PC-3 (cell line): ENCODE measurements around the gene STXBP3. TPM values are rescaled to one million over a fixed set of nuclear protein-coding genes. Genes with fewer than 3 reads are reported as not detected.

Source experiments
- ATAC-seq: fragments of 200-7000 bp; cut with Tn5 transposase; 2 replicates; pipeline ENCODE4 v1.9.1; 2020; ENCODE audit warnings: mild to moderate bottlenecking, moderate library complexity
- BruUV-seq: library from RNA; stranded (reverse); fragments of 400-500 nt; replicated peaks from 2 replicates; lab custom pipeline; 2021; lab: Mats Ljungman, UMichigan
- CTCF ChIA-PET: fragments of 300-600 bp; sonication (Branson Sonifier 250); formaldehyde crosslinking; loops from one replicate; lab custom pipeline; 2022; ENCODE audit warnings: antibody characterized with exemption; lab: Charles Lee
- POLR2A ChIA-PET: fragments of 300-600 bp; sonication (Branson Sonifier 250); formaldehyde crosslinking; loops from one replicate; lab custom pipeline; 2022; ENCODE audit warnings: antibody characterized with exemption; ENCODE audit not compliant: unreplicated experiment; lab: Charles Lee
- DNase-seq: peaks from one replicate; pipeline ENCODE4 v3.0.0-alpha.2; 2015
- H2AFZ ChIP-seq: fragments of 300-600 bp; sonication (generic); 2 replicates; pipeline ENCODE4 v1.6.0; 2016; ENCODE audit warnings: antibody characterized with exemption, low read length
- H3F3A ChIP-seq: fragments of 300-600 bp; sonication (generic); one replicate; pipeline ENCODE4 v1.6.0; 2017; ENCODE audit warnings: antibody characterized with exemption, low read length, control low read depth, mild to moderate bottlenecking; ENCODE audit not compliant: unreplicated experiment
- H3K27ac ChIP-seq: fragments of 300-600 bp; sonication (generic); 2 replicates; pipeline ENCODE4 v1.5.1; 2016; ENCODE audit warnings: mild to moderate bottlenecking, low read length
- H3K27me3 ChIP-seq: fragments of 300-600 bp; sonication (generic); 2 replicates; pipeline ENCODE4 v1.6.1; 2016; ENCODE audit warnings: low read length, mixed read lengths
- H3K36me3 ChIP-seq: fragments of 300-600 bp; sonication (generic); 2 replicates; pipeline ENCODE4 v1.6.1; 2016; ENCODE audit warnings: low read depth, mixed run types, low read length, mixed read lengths
- H3K4me1 ChIP-seq: fragments of 300-600 bp; sonication (generic); 2 replicates; pipeline ENCODE4 v1.5.1; 2016; ENCODE audit warnings: low read length; ENCODE audit not compliant: insufficient read depth
- H3K4me2 ChIP-seq: fragments of 300-600 bp; sonication (generic); 2 replicates; pipeline ENCODE4 v1.6.0; 2016; ENCODE audit warnings: low read length
- H3K4me3 ChIP-seq: fragments of 300-600 bp; sonication (generic); 2 replicates; pipeline ENCODE4 v1.5.1; 2016; ENCODE audit warnings: mild to moderate bottlenecking, low read length, mixed read lengths
- H3K79me2 ChIP-seq: fragments of 300-600 bp; sonication (generic); 2 replicates; pipeline ENCODE4 v1.6.1; 2017; ENCODE audit warnings: low read length, mixed read lengths
- H3K9ac ChIP-seq: fragments of 300-600 bp; sonication (generic); 2 replicates; pipeline ENCODE4 v1.6.0; 2016; ENCODE audit warnings: mild to moderate bottlenecking, low read length
- H3K9me2 ChIP-seq: fragments of 300-600 bp; sonication (generic); replicated peaks from 2 replicates; pipeline ENCODE4 v1.6.1; 2016; ENCODE audit warnings: mixed run types, low read length, mixed read lengths
- H3K9me3 ChIP-seq: fragments of 300-600 bp; sonication (generic); 2 replicates; pipeline ENCODE4 v1.6.1; 2016; ENCODE audit warnings: low read length, mixed read lengths
- H4K20me1 ChIP-seq: fragments of 300-600 bp; sonication (generic); 2 replicates; pipeline ENCODE4 v1.6.1; 2016; ENCODE audit warnings: low read length, mixed read lengths
- CTCF ChIP-seq: fragments of 300-600 bp; sonication (generic); conservative IDR thresholded peaks from 2 replicates; pipeline ENCODE4 v1.5.1; 2017; ENCODE audit warnings: antibody characterized with exemption, low read depth, mild to moderate bottlenecking, low read length
- EZH2 ChIP-seq: fragments of 300-600 bp; sonication (generic); IDR thresholded peaks from one replicate; pipeline ENCODE4 v1.6.1; 2017; ENCODE audit warnings: antibody characterized with exemption, mild to moderate bottlenecking, low read length; ENCODE audit not compliant: unreplicated experiment
- EZH2phosphoT487 ChIP-seq: fragments of 300-600 bp; sonication (generic); IDR thresholded peaks from 2 replicates; pipeline ENCODE4 v1.6.1; 2018; ENCODE audit warnings: mild to moderate bottlenecking, antibody characterized with exemption, low read length, borderline replicate concordance
- intact Hi-C: fragments of 100-400 bp; cut with micrococcal nuclease; formaldehyde crosslinking; loops from 2 replicates; pipeline ENCODE4 v1.9.0; 2023
- total RNA-seq: library from RNA; depleted of rRNA; stranded (reverse); fragments of >200 nt; gene quantifications from 2 replicates; pipeline ENCODE4 v1.2.3, GENCODE V29; 2014

The STXBP3 gene
- total RNA-seq, 1 experiment from 2014 or later = 17.2 TPM

GRCh38 chr1:108747171-108747850 is 837 bp downstream of the STXBP3 start:
- peak overlapping the region; percentile 62 for H3K27ac ChIP-seq
- peak; percentile 75 for ATAC-seq
- TF ChIP-seq EZH2 = no peak
- no peak for TF ChIP-seq CTCF
- no peak for TF ChIP-seq EZH2phosphoT487
- H3K36me3 ChIP-seq = peaks cover 2% of the 10 kb centered on the region; the same call in 1 of the 2 replicates
- peaks cover 5% of the 10 kb centered on the region; the same call in 1 of the 2 replicates for H4K20me1 ChIP-seq
- H3K4me3 ChIP-seq = peak overlapping the region; percentile 95
- intact Hi-C loops = loop anchor here (5.0 kb wide), 2 partner anchors 150 to 330 kb away; partner anchors contain the start of gene TAF13
- ChIA-PET CTCF (interaction anchor here (0.6 kb wide), 1 partner anchor 13 kb away, joined by 3 read pairs; no protein-coding TSS in a partner anchor), POLR2A (no interaction called here)
- peaks cover 36% of the 10 kb centered on the region for H3K79me2 ChIP-seq
- H3K9me3 ChIP-seq = no peaks in the 10 kb centered on the region
- BruUV-seq = TSS peak; percentile 70
- H3K9me2 ChIP-seq = no peaks in the 10 kb centered on the region
- peak overlapping the region; percentile 85 for H2AFZ ChIP-seq
- H3K9ac ChIP-seq = peak overlapping the region; percentile 85
- H3K4me1 ChIP-seq = peaks cover 7% of the 10 kb centered on the region
- H3F3A ChIP-seq = no peaks in the 10 kb centered on the region
- H3K4me2 ChIP-seq = peak overlapping the region; percentile 85
- H3K27me3 ChIP-seq = no peaks in the 10 kb centered on the region
- DNase-seq = peak; percentile 76

- BruUV-seq = no TSS peak
- Histone ChIP-seq H3K27ac (no peak overlapping the region), H3K9me3 (no peaks in the 10 kb centered on the region), H3K4me3 (peak overlapping the region; percentile 95), H3K27me3 (no peaks in the 10 kb centered on the region), H3F3A (no peaks in the 10 kb centered on the region), H3K36me3 (peaks cover 2% of the 10 kb centered on the region; the same call in 1 of the 2 replicates), H2AFZ (no peak overlapping the region), H3K9ac (peak overlapping the region; percentile 85; the same call in 1 of the 2 replicates), H4K20me1 (peaks cover 5% of the 10 kb centered on the region; the same call in 1 of the 2 replicates), H3K79me2 (peaks cover 36% of the 10 kb centered on the region), H3K9me2 (no peaks in the 10 kb centered on the region), H3K4me2 (peak overlapping the region; percentile 85), H3K4me1 (peaks cover 7% of the 10 kb centered on the region)
- no peak for DNase-seq
- intact Hi-C loops = loop anchor here (5.0 kb wide), 2 partner anchors 149 to 329 kb away; partner anchors contain the start of gene TAF13
- ChIA-PET POLR2A (no interaction called here), CTCF (interaction anchor here (0.9 kb wide), 1 partner anchor 150 kb away, joined by 4 read pairs; no protein-coding TSS in a partner anchor)
- ATAC-seq = no peak
- TF ChIP-seq EZH2 = no peak
- no peak for TF ChIP-seq CTCF
- TF ChIP-seq EZH2phosphoT487 = no peak
Measured at GRCh38 chr1:108747898-108748297, 1.4 kb downstream of the STXBP3 start.
